IMR-90 (cell line): ENCODE measurements around the gene ABHD1. TPM values are rescaled to one million over a fixed set of nuclear protein-coding genes. Genes with fewer than 3 reads are reported as not detected.
A peak's percentile ranks its signal among the peaks of the same experiment; 100 is the strongest.

Source experiments
- ATAC-seq: fragments of 200-7000 bp; cut with Tn5 transposase; 2 replicates; pipeline ENCODE4 v1.9.1; 2020; ENCODE audit warnings: low read depth, mild to moderate bottlenecking, moderate library complexity
- BruUV-seq: library from RNA; stranded (reverse); fragments of 400-500 nt; replicated peaks from 2 replicates; lab custom pipeline; 2021; lab: Mats Ljungman, UMichigan
- CTCF ChIA-PET: fragments of 300-600 bp; formaldehyde crosslinking; extraction: SDS; loops from one replicate; lab custom pipeline; 2021; ENCODE audit warnings: antibody characterized with exemption; lab: Yijun Ruan, JAX
- POLR2A ChIA-PET: fragments of 300-600 bp; sonication (Branson Sonifier 250); formaldehyde crosslinking; loops from one replicate; lab custom pipeline; 2022; ENCODE audit warnings: antibody characterized with exemption; ENCODE audit not compliant: unreplicated experiment; lab: Charles Lee
- DNase-seq: peaks from one replicate; pipeline ENCODE4 v3.0.0; 2013
- H2AFZ ChIP-seq: replicated peaks from 2 replicates; pipeline ENCODE3; 2013; ENCODE audit warnings: low read length, mild to moderate bottlenecking; ENCODE audit not compliant: poor library complexity
- H2AK5ac ChIP-seq: 2 replicates; pipeline ENCODE4 v1.6.1; 2013; ENCODE audit warnings: low read depth, low read length, inconsistent platforms
- H2AK9ac ChIP-seq: replicated peaks from 2 replicates; pipeline ENCODE3; 2013; ENCODE audit warnings: mild to moderate bottlenecking, low read depth, low read length, moderate library complexity; ENCODE audit not compliant: poor library complexity
- H2BK120ac ChIP-seq: 2 replicates; pipeline ENCODE4 v1.6.1; 2013; ENCODE audit warnings: low read depth, low read length, inconsistent platforms
- H2BK15ac ChIP-seq: 3 replicates; pipeline ENCODE4 v1.6.1; 2013; ENCODE audit warnings: low read depth, low read length, inconsistent platforms
- H2BK20ac ChIP-seq: 2 replicates; pipeline ENCODE4 v1.6.1; 2013; ENCODE audit warnings: low read depth, mild to moderate bottlenecking, inconsistent platforms, low read length, moderate library complexity
- H2BK5ac ChIP-seq: 2 replicates; pipeline ENCODE4 v1.6.1; 2013; ENCODE audit warnings: mild to moderate bottlenecking, low read depth, low read length, inconsistent platforms; ENCODE audit not compliant: poor library complexity, severe bottlenecking
- H3K14ac ChIP-seq: replicated peaks from 2 replicates; pipeline ENCODE4 v1.6.1; 2013; ENCODE audit warnings: low read depth, low read length, inconsistent platforms
- H3K18ac ChIP-seq: 2 replicates; pipeline ENCODE4 v1.6.1; 2013; ENCODE audit warnings: low read depth, low read length, control low read depth
- H3K23ac ChIP-seq: 2 replicates; pipeline ENCODE4 v1.6.1; 2013; ENCODE audit warnings: low read depth, low read length, inconsistent platforms
- H3K27ac ChIP-seq: 2 replicates; pipeline ENCODE4 v1.5.1; 2013; ENCODE audit warnings: mild to moderate bottlenecking, control low read depth, low read length; ENCODE audit not compliant: insufficient read depth
- H3K27me3 ChIP-seq: 2 replicates; pipeline ENCODE4 v1.6.1; 2013; ENCODE audit warnings: low read length; ENCODE audit not compliant: control insufficient read depth, insufficient read depth
- H3K36me3 ChIP-seq: 2 replicates; pipeline ENCODE4 v1.6.1; 2013; ENCODE audit warnings: low read length, mixed read lengths; ENCODE audit not compliant: control insufficient read depth, insufficient read depth
- H3K4ac ChIP-seq: 2 replicates; pipeline ENCODE4 v1.6.1; 2013; ENCODE audit warnings: low read depth, low read length, inconsistent platforms
- H3K4me1 ChIP-seq: 2 replicates; pipeline ENCODE4 v1.6.1; 2013; ENCODE audit warnings: low read length, mixed read lengths; ENCODE audit not compliant: control insufficient read depth, insufficient read depth
- H3K4me2 ChIP-seq: 2 replicates; pipeline ENCODE4 v1.6.1; 2013; ENCODE audit warnings: low read depth, mild to moderate bottlenecking, control low read depth, low read length, moderate library complexity
- H3K4me3 ChIP-seq: 2 replicates; pipeline ENCODE4 v1.5.1; 2013; ENCODE audit warnings: low read depth, mild to moderate bottlenecking, control low read depth, low read length, moderate library complexity; ENCODE audit not compliant: insufficient read depth
- H3K56ac ChIP-seq: 2 replicates; pipeline ENCODE4 v1.6.1; 2013; ENCODE audit warnings: low read length, inconsistent platforms; ENCODE audit not compliant: insufficient read depth; ENCODE audit errors: extremely low read depth
- H3K79me1 ChIP-seq, 2 experiments: 2 replicates each; pipeline ENCODE4 v1.6.1; 2013; ENCODE audit warnings: low read length in 2 of 2, inconsistent platforms in 1 of 2, low read depth in 1 of 2
- H3K9ac ChIP-seq: 2 replicates; pipeline ENCODE4 v1.6.1; 2013; ENCODE audit warnings: low read depth, low read length, control low read depth
- H3K9me1 ChIP-seq: 2 replicates; pipeline ENCODE4 v1.6.1; 2013; ENCODE audit warnings: low read length, inconsistent platforms; ENCODE audit not compliant: insufficient read depth
- H3K9me3 ChIP-seq: 2 replicates; pipeline ENCODE4 v1.6.1; 2013; ENCODE audit warnings: low read length; ENCODE audit not compliant: control insufficient read depth, insufficient read depth
- H4K20me1 ChIP-seq: 2 replicates; pipeline ENCODE4 v1.6.1; 2013; ENCODE audit warnings: low read length, inconsistent platforms; ENCODE audit not compliant: insufficient read depth
- H4K5ac ChIP-seq: 2 replicates; pipeline ENCODE4 v1.6.1; 2013; ENCODE audit warnings: mild to moderate bottlenecking, low read depth, low read length, control low read depth
- H4K8ac ChIP-seq, 2 experiments: 2 replicates each; pipeline ENCODE4 v1.6.1; 2013; ENCODE audit warnings: low read depth in 2 of 2, low read length in 2 of 2, control low read depth in 1 of 2, inconsistent platforms in 1 of 2
- H4K91ac ChIP-seq: 2 replicates; pipeline ENCODE4 v1.6.1; 2013; ENCODE audit warnings: low read depth, low read length, inconsistent platforms; ENCODE audit not compliant: insufficient read depth
- CEBPB ChIP-seq: IDR thresholded peaks from 2 replicates; pipeline ENCODE4 v1.6.1; 2012; ENCODE audit warnings: low read depth, low read length, improper control_type of control experiment
- FOS ChIP-seq: fragments of 150-350 bp; IDR thresholded peaks from 2 replicates; pipeline ENCODE4 v1.6.1; 2016; ENCODE audit warnings: low read depth, low read length
- MXI1 ChIP-seq: IDR thresholded peaks from 2 replicates; pipeline ENCODE4 v1.6.1; 2012; ENCODE audit warnings: low read depth, mild to moderate bottlenecking, low read length, moderate library complexity, borderline replicate concordance
- WGBS, 2 experiments: methylation state at CpG; one replicate each; pipeline versions ENCODE4 v1.1.5 to v1.1.7; 2013; ENCODE audit warnings: missing lambda C conversion rate in 2 of 2; ENCODE audit not compliant: insufficient read length in 1 of 2; ENCODE audit errors: extremely low coverage in 2 of 2; 5-methylcytosine and 5-hydroxymethylcytosine counted together
- dilution Hi-C: fragments of 300-500 bp; cut with HindIII; formaldehyde crosslinking; loops from one replicate; pipeline ENCODE4 v1.14.3; 2018; ENCODE audit warnings: low sequenced_read_pairs; ENCODE audit not compliant: unreplicated experiment
- in situ Hi-C: fragments of 300-500 bp; cut with MboI; formaldehyde crosslinking; loops from 3 replicates; pipeline ENCODE4 v1.14.3; 2019; ENCODE audit warnings: low sequenced_read_pairs, inconsistent platforms, mixed read lengths
- intact Hi-C: fragments of 100-400 bp; cut with micrococcal nuclease; formaldehyde crosslinking; loops from 2 replicates; pipeline ENCODE4 v1.10.0; 2022
- polyA plus RNA-seq, 3 experiments: library from polyadenylated mRNA; depleted of rRNA; stranded (reverse); fragments of >200 nt; gene quantifications; 2 replicates each; pipeline ENCODE4 v1.2.3, GENCODE V29; 2012; ENCODE audit warnings: low replicate concordance in 1 of 3
- total RNA-seq: library from RNA; depleted of rRNA; stranded (reverse); fragments of >200 nt; gene quantifications from 2 replicates; pipeline ENCODE4 v1.2.3, GENCODE V29; 2012

ABHD1 gene
- total and polyA plus RNA-seq, 2 of the 4 experiments (the other 2 are of a cell fraction), result 0.24 TPM; not detected in 1

DNA sequence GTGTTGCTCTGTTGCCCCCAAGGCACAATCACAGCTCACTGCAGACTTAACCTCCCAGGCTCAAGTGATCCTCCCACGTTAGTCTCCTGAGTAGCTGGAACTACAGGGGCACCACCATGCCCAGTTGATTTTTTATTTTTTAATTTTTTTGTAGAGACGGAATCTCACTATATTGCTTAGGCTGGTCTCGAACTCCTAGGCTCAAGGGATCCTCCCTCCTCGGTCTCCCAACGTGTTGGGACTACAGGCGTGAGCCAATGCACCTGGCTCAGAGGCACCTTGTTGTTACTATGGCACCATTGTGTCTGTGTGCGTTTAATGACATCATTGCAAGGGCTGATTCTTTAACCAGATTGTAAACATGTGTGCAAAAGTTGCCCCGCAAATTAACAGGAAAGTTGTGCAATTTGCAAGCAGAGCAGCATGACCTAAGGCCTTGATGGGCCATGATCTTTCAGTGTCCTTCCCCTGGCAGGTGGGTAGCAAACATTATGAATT lies 47.8 kb downstream of the ABHD1 start:
- intact Hi-C loops (no loop called here), in situ Hi-C loops (no loop called here), dilution Hi-C loops (no loop called here)
- Histone ChIP-seq H2BK15ac (no peak overlapping the region), H3K27ac (no peak overlapping the region), H3K56ac (no peak overlapping the region), H3K4me2 (no peak overlapping the region), H3K36me3 (no peaks in the 10 kb centered on the region), H4K91ac (no peak overlapping the region), H3K4me1 (no peaks in the 10 kb centered on the region), H2AK5ac (no peak overlapping the region), H3K27me3 (peaks cover 62% of the 10 kb centered on the region), H2BK20ac (no peak overlapping the region), H4K8ac (no peak overlapping the region), H2AFZ (no peak overlapping the region), H2AK9ac (no peak overlapping the region), H3K4me3 (no peak overlapping the region), H4K5ac (no peak overlapping the region), H4K20me1 (no peaks in the 10 kb centered on the region), H3K14ac (no peak overlapping the region), H2BK120ac (no peak overlapping the region), H3K9me3 (no peaks in the 10 kb centered on the region), H3K4ac (no peak overlapping the region), H3K9ac (no peak overlapping the region), H3K23ac (0 out of 2 replicates have a peak overlapping the region, but pooled peaks have one; percentile 44), H3K18ac (no peak overlapping the region), H3K9me1 (no peaks in the 10 kb centered on the region), H3K79me1 (no peaks in the 10 kb centered on the region), H2BK5ac (no peak overlapping the region)
- ChIA-PET CTCF (no interaction called here), POLR2A (no interaction called here)
- ATAC-seq (no peak), DNase-seq (no peak)
- WGBS, 2 experiments, result 80% methylated on average over 2 of the region's 8 CpGs; no CpG with 5 or more reads in 1 of the 2 experiments
- TF ChIP-seq FOS, result no peak
- TF ChIP-seq MXI1, result no peak
- peak; percentile 33; the same call in 1 of the 2 replicates for TF ChIP-seq CEBPB
- no TSS peak for BruUV-seq
